Pons (tissue), 1 donor: ENCODE results near the gene SEMA4G.
A peak's percentile ranks its signal among the peaks of the same experiment; 100 is the strongest.

Experiments
- DNase-seq: peaks from one replicate; pipeline ENCODE4 v3.0.0-alpha.2; 2016; ENCODE audit warnings: low spot score

SEMA4G gene

GRCh38 chr10:100969187-100970075 is at the start of gene SEMA4G:
TSS of gene SEMA4G (plus strand) at chr10:100969504. CDS start at chr10:100972913, 3,409 bp downstream.
- no peak for DNase-seq

- DNase-seq, result no peak
These were observed 45.7 kb upstream of the SEMA4G start for GRCh38 chr10:100923580-100923979.

- no peak for DNase-seq
These were observed 42.0 kb upstream of the SEMA4G start for GRCh38 chr10:100927266-100927665.

- no peak for DNase-seq
These were observed 41.3 kb upstream of the SEMA4G start for GRCh38 chr10:100928039-100928438.

GRCh38 chr10:100930368-100930767 is 38.9 kb upstream of the SEMA4G start:
- DNase-seq, result peak; percentile 62

GRCh38 chr10:100934084-100934659 is 35.1 kb upstream of the SEMA4G start:
- DNase-seq, result no peak

- DNase-seq, result no peak
These were observed 29.4 kb upstream of the SEMA4G start for GRCh38 chr10:100939763-100940344.

- DNase-seq, result no peak
These were observed 27.1 kb upstream of the SEMA4G start for GRCh38 chr10:100942229-100942628.

GRCh38 chr10:100943508-100943907 is 25.8 kb upstream of the SEMA4G start:
- DNase-seq, result no peak

GRCh38 chr10:100945754-100946153 is 23.6 kb upstream of the SEMA4G start:
- DNase-seq, result no peak

- DNase-seq, result no peak
These were observed 20.4 kb upstream of the SEMA4G start for GRCh38 chr10:100948916-100949315.

- DNase-seq, result no peak
These were observed 9.1 kb upstream of the SEMA4G start for GRCh38 chr10:100960251-100960650.

GRCh38 chr10:100962351-100963080 is 6.8 kb upstream of the SEMA4G start:
- no peak for DNase-seq

- DNase-seq, result no peak
These were observed 5.5 kb upstream of the SEMA4G start for GRCh38 chr10:100963826-100964225.

GRCh38 chr10:100965820-100966219 is 3.5 kb upstream of the SEMA4G start:
- DNase-seq, result no peak

- DNase-seq, result no peak
These were observed 2.4 kb upstream of the SEMA4G start for GRCh38 chr10:100966887-100967286.

- DNase-seq, result no peak
These were observed 2.0 kb upstream of the SEMA4G start for GRCh38 chr10:100967332-100967731.

GRCh38 chr10:100968062-100968736 is 1.1 kb upstream of the SEMA4G start:
- DNase-seq, result no peak

GRCh38 chr10:100968863-100969186 is 479 bp upstream of the SEMA4G start:
- DNase-seq, result no peak

GRCh38 chr10:100970076-100970913 is 991 bp downstream of the SEMA4G start:
- no peak for DNase-seq
